Activated CD4-positive, alpha-beta T cell treated with anti-CD3 and anti-CD28 coated beads, Interleukin-2, Interleukin-4, amounts not matched to agents 100 ng/mL and 50 ng/mL, durations not matched to agents 16 hours and 8 hours (primary cell): ENCODE results near the gene PHLDA1.
"Not testable (repeated sequence)": the region's sequence is repeated elsewhere in the genome, so short reads cannot be mapped to it uniquely, and the experiment has no call there.

Experiments used
- DNase-seq: peaks from one replicate; pipeline ENCODE4 v3.0.0-alpha.2; 2020; ENCODE audit warnings: low spot score

The PHLDA1 gene

DNA sequence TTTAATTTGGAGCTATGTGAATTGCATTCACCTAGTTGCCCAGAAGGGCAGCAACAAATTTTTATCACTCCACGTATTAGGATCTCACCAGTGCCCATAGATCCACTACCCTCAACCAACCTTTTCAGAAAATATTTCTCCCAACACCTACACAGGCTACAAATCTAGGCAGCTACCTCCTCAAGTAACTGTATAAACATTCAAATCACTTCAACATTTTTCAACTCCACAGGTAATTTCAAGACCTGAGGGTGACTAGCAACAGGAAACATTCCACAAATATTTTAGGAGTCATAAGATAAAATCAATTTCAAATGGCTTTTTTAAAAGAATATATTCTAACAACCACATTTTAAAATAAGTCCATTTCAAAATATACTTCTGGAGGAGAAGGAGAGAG, 12.9 kb downstream of the PHLDA1 start:
- no peak for DNase-seq

DNA sequence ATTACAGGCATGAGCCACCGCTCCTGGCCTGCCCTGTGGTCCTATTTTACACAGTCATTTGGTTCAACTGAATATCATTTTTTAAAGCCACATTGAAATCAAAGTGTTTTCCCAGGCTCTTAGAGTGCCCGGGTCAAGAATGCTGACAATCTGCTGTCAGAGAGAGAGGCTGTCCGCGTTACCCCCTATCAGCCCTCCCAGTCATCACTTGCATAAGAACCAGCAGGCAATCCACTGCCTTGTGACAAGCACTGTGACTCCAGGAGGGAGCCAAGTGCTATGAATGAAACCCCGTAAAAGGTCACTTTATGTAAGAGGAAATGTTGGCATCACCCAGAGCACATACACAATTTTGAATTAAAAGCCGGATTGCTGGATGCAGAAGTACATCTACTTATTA, 13.5 kb downstream of the PHLDA1 start:
- no peak for DNase-seq

DNA sequence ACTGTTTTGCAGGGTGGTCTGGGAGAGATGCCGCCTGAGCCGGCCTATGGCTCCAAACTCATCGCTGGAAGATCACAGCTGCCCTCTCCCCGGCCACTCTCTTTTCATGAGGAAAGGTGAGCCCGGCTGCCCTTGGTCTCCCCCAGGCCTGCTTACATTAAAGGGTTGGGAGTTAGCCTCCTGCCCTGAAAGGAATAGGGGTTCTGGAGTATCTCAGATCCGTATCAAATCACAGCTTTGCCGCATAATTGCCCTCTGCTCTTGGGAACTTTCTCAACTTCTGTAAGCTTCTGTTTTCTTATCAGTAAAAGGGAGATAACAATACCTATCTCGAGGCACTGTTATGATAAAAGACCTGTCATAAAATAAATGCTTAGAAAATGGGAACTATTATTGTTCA, 17.6 kb downstream of the PHLDA1 start:
- DNase-seq: no peak

DNA sequence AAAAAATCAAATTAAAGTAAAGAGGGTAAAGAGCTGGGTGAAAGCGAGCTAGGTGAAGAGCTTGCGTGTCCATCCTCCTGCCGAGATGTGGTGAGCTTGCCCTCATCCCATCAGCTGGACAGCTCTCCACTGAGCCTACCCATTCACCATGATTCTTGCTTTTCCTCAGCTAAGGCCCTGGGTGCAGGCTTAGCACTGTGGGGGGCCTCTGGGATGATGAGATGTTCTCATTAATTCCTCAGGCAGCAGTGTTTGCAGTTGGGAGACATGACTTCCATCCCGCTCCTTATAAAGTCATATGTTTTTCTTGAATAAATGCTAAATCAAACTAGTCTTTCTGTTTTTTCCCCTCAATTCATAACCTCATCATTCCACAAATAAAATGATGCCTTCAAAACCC, 18.0 kb downstream of the PHLDA1 start:
- no peak for DNase-seq

DNA sequence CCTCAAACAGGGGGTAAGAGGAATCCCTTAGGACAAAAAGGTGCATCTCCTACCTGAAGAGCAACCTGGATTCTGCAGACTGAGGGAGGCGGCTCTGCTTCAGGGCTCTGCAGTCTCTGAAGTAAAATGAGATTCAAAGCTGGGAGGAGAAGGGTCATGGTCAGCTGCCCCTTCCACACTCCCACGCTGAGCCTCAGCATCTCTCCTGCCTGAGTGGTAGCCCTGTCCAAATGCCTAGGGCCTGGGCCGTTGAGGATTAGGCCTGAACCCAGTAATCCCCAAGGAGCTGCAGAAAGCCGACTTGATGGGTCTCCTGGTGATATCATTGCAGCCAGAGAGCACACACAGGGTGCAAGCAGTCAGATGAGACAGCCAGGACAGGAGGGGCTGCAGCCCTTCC, 18.9 kb downstream of the PHLDA1 start:
- DNase-seq: no peak

DNA sequence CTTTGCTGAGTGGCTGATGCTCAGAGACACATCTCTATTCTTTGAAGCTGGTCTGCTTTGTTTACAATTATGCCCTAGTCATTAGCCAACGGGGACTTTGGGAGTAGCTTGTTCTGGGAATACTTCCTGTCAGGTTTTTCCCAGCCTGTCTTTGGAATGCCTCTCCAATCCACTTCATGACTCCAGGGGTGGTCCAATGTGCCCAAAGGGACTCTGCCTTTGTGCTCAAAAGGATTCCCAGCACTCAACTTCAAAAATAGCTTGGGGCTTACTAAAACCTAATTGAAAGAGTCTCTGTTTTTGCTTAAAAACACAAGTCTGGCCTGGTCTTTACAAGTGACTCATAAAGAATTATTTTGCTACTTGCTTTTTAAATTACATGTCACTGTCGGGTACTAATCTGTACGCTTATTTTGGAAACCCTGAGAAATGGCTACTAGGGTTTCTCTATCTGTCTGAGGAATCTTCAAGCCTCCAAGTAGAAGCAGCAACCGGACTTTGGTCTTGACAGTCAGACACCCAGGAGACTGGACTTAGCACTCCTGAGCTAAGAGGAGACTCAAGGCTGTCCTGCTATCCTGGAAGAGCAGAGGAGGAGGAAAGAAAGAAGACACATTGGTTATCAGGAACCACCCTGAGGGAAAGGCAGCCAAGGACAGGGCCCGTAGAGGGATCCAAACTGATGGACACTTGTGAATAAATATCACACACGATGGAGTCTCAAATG, 20.7 kb downstream of the PHLDA1 start:
- no peak for DNase-seq

DNA sequence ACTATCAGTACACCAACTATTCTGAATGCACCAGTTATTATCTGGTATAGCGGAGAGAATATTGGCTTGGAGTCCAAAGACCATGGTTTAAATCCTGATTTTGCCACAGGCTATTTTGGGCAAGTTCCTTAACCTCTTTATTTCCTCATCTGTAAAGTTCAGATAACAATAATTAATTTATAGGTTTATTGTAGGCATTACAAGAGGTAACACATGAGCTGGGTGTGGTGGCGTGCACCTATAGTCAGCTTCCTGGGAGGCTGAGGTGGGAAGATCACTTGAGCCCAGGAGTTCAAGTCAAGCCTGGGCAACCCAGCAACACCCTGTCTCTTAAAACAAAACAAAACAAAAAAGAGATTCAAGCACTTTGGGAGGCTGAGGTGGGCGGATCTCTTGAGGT, 23.1 kb downstream of the PHLDA1 start:
- DNase-seq: no peak

DNA sequence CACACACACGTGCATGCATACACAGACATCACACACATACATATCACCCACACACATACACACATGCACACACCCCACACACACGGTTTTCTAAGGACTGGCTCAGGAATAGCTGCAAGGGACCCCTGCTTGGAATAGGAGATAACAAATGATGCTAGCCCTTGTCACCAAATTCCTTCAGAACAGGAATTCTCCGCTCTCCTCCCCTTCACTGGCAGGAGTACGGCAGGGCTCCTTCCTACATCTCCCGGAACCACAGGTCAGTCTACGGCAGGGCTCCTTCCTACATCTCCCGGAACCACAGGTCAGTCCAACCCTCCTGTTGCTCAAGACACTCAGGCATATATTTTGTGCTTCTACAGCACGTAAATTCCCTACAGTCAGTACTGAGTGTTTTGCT, 23.9 kb downstream of the PHLDA1 start:
- no peak for DNase-seq

DNA sequence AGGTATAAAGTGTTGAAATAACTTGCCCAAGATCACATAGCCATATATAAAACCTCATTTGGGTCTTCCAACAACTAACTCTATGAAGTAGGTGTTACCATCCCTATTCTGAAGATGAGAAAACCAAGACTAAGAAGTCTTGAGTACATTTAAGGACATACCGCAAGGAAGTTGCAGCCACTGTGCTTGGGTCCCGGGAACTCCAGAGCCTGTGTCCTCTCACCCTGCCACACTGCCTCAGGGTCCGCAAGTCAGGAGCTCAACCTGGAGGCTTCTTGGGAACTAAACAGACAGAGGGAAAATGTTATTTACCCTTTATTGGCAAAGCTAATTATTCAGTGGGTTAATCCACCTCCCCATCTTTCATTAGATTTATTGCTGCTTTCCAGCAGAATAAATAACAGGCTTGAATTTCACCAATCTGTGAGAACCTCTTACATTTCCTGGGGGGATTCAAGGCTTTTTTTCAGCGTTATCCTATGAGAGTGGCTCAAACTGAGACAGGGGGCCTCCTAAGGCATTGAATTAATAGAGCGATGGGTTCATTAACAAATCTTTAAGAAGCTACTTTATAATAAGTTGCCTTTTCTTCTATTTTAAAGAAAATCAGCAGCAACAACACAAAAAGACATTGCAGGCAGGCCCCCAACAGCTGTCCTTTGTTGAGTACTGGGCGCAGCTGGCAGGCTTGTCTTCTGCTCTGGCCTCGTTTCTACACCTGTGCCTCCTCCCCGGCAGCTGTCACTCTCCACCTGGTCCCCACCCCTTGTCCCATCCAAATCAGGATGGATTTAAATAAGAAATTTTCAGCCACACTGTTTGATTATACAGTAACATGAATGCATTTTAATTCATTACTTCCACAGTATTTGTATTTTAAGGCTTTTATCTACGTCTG, 25.3 kb downstream of the PHLDA1 start:
- no peak for DNase-seq

DNA sequence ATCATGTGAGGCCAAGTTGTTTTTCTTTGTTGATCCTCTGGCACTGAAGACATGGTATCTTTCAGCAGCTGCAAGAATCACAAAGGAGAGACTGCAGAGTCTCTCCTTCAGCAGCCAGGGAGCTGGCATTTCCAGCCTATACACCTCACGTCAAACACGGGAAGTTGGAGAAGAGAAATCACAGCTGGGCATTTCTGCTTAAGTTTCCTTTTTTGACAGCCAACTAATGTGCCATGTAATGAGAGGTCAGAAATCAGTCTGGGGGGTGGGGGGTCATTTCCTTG, 28.3 kb downstream of the PHLDA1 start:
- no peak for DNase-seq

DNA sequence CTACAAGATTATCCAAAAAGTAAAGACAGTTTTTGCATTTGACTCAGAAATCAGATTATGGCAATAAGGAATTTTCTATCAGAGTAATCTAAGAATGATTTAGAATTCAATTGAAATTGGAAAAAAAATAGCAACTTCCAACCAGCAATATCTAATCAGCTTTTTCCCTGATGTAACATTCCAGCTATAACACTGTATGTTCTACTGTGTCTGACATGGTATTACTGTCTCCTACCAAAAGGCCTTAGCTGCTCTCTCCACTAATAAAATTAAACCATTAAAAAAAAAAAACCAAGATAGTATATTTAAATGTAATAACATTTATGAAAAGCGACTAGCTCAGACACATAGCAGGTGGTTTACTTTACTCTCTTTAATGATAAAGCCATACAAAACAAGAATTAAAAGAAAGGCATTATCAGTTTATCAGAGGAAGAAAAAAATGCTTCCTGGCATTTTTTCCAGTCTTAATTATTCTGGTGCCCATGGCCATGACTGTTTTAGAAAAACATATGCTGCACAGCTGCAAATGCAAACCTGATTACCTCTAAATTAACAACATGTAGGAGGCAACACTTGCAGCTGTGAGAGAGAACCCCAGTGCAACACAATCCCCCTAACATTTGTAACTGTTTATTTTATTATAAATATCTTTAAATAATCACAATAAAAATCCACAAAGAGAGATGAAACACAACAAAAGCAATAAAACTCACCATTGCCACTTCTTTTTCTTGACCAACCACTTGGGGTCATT, 28.8 kb downstream of the PHLDA1 start:
- no peak for DNase-seq

DNA sequence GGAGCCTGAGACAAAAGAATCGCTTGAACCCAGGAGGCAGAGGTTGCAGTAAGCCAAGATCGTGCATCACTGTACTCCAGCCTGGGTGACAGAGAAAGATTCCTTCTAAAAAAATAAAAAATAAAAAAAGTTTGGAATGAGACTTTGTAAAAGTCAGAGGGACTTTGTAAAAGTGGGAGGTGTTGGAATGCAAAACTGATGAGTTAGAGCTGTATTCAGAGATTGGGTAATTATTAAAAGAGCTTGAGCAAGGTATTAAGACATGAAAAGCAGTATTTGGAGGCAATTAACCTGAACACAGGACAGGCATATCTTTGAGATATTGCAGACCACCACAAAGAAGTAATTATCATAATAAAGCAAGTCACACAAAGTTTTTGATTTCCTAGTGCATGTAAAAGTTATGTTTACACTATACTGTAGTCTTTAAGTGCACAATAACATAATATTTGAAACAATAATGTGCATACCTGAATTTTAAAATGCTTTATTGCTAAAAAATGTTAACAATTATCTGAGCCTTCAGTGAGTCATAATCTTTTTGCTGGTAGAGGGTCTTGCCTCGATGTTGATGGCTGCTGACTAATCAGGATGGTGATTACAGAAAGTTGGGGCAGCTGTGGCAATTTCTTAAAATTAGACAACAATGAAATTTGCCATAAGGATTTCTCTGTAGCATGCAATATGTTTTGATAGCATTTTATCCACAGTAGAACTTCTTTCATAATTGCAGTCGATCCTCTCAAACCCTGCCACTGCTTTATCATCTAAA, 33.1 kb downstream of the PHLDA1 start:
- no peak for DNase-seq

DNA sequence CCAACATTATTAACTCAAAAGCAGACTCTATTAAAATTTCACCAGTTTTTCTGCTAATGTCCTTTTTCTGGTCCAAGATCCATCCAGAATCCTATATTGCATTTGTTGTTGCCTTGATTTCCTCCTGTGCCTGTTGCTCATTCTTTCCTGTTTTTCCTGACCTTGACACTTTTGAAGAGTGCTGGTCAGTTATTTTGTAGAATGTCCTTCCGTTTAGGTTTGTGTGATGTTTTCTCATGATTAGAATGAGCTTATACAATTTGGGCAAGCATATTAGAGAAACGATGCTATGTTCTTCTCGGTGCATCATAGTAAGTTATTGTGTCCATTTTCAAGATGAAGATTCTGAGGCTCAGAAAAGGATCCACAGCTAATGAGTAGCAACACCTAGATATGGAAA, 33.9 kb downstream of the PHLDA1 start:
- no peak for DNase-seq

DNA sequence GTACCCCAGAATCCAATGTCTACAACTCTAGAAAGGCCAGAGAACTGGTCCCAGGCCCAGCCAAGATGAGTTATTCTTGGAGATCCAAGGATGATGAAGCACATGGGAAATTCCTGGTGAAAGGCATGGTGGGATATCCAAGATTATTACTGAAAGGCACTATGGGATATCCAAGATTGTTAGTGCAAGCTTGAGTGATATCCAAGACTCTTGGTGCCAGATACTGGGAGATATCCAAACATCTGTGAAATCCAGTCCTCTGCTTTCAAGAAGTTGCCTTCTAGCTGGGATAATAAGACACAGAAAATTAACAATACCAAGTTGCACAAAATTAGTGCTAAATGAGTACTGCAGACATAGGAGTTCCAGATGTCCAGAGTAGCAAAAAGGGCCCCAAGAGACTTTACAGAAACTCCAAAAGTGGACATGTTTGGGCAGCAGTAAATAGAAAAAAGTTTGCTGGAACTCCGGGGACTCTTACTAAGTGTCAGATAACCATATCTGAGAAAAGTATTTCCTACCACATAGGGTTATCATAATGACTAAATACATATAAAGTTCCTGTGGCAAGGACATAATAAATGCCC, 34.6 kb downstream of the PHLDA1 start:
- no peak for DNase-seq

DNA sequence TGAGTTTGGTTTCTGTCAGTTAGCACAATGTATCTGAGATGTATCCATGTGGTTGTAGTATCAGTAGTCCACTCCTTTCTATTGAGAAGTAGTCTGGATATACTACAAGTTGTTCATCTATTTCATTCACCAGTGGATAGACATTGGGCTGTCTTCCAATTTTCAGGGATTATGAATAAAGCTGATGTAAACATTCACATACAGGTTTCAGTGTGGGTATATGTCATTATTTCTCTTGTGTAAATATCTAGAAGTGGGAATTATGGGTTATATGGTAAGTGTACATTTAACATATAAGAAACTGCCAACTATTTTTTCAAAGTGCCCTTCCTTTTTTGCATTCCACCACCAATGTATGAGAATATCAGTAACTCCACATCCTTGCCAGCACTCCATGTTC, 35.9 kb downstream of the PHLDA1 start:
- DNase-seq: no peak

DNA sequence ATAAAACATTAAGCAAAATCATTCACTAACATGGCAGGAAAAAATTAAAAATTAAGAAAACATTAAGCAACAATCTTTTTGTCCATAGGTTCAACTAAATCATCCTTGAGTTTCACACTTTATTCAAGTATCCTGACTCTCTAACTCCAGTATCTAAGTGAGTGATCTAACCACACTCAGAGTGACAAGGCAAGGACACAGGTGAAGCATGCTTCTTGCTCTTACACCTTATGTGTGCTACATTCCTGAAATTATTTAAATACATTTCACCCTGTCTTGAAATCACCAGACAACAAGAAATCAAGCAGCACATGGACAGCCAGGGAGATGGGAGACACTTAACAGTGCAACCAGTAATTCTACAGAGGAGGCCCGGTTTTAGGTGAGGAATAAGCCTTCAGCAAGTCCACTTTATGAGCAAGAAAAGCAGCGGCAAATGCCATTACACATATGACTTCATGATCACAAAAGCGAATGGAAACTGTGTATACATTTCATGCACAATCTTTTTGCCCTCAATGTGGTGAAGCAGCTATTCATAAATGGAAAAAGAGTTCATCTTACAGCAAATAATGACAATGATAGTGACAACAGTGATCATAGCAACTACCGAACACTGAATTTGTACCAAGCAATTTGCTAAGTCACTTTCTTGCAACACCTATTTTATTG, 37.4 kb downstream of the PHLDA1 start:
- peak; percentile 51 for DNase-seq

DNA sequence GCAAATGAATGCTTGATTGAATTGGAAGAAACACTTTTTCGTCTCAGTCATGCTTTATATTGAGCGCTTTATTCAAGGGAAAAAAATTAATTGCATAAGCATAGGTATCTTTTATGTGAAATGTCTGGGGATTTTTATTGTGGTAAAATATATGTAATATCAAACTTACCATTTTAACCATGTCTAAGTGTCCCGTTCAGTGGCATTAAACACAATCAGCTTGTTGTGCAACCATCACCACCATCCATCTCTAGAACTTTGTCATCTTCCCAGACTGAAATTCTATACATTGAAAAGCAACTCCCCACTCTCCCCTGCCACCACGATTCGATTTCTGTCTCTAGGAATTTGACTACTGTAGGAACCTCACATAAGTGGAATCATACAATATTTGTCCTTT, 39.8 kb downstream of the PHLDA1 start:
- DNase-seq: no peak

DNA sequence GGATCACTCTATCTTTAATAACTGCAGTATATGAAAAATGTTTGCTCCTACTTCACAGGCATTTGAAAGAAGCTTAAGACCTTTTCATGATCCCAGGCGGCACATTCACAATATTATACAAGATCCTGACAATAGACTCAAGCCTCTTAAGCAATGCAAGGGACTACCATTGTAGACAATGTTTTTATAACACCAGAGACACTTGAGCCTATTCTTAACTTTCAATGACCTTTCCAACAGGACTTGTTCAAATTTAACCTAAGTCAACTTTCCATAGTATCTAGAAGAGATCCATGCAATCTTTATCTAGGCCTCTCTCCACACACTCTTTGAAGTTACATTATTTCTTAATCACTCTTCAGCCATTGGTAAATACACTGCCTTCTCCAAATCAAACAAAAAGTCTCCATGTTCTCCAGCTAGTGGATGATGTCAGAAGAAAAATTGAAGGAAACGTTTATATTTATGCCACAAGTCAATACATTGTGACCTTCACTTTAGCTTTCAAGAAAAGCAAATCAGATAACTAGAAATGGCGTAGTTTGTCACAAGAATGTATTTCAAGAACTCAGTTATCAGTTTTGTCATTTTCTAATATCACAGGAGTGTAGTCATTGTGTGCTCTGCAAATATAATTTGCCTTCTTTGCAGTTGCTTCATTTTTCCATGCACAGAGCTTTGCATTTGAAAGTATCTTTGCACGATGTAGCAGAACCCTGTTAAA, 41.2 kb downstream of the PHLDA1 start:
- no peak for DNase-seq

DNA sequence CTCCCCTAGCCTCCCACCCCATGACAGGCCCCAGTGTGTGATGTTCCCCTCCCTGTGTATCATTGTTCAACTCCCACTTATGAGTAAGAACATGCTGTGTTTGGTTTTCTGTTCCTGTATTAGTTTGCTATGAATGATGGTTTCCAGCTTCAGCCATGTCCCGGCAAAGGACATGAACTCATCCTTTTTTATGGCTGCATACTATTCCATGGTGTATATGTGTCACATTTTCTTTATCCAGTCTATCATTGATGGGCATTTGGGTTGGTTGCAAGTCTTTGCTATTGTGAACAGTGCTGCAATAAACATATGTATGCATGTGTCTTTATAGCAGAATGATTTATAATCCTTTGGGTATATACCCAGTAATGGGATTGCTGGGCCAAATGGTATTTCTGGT, 43.9 kb downstream of the PHLDA1 start:
- DNase-seq: not testable (repeated sequence)

DNA sequence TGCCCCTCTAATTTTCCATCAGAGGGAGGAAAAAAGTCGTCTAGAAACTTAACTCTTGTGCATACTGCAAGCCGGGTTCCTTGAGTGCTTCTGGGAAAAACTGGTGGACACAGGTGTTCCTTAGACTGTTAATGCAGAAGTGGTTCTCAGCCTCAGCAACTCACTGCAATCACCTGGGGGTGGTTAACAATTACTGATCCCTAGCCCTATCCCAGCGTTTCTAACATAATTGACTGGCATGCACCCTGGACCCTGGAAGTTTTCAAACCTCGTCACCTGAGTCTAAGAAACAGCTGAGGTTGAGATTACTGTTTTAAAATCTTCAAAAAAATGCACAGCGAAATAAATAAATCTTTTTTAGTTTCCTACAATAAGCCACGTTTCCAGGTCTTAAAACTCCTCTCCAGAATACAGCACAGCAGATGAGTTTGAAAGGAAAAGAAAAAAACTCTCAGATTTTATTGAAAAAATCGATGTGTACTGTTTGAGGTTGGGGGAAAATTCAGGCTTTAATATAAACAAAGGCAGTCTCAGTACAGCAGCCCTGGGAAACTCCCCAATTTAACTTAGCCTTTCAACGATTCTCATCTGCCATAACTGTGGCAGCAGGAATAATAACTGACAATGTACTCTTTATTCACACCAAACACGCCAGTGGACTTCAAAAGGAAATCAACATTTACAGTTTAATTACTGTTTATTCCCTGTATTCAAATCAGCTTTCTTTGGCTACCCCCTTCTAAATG, 45.4 kb downstream of the PHLDA1 start:
- no peak for DNase-seq
